Testis (tissue), 3 donors: ENCODE results near the gene ZNF335. TPM values are rescaled to one million over a fixed set of nuclear protein-coding genes. Genes with fewer than 3 reads are reported as not detected.

ENCODE experiments used
- DNase-seq: peaks from one replicate; pipeline ENCODE4 v3.0.0-alpha.2; 2019
- H3K27ac ChIP-seq, 2 donors: fragments of 200-600 bp; sonication (generic); one replicate each; pipeline ENCODE4 v1.5.1; 2019
- H3K27me3 ChIP-seq: fragments of 200-600 bp; sonication (generic); one replicate; pipeline ENCODE4 v1.5.1; 2019
- H3K36me3 ChIP-seq: fragments of 200-600 bp; sonication (generic); one replicate; pipeline ENCODE4 v1.5.1; 2017; ENCODE audit warnings: low read depth; ENCODE audit errors: missing control alignments
- H3K4me1 ChIP-seq: fragments of 200-600 bp; sonication (generic); one replicate; pipeline ENCODE4 v1.5.1; 2019
- H3K4me3 ChIP-seq, 2 donors: fragments of 200-600 bp; sonication (generic); one replicate each; pipeline ENCODE4 v1.5.1; 2017 to 2019
- H3K9me3 ChIP-seq: fragments of 200-600 bp; sonication (generic); one replicate; pipeline ENCODE4 v1.5.1; 2017
- CTCF ChIP-seq, 3 experiments: fragments of 450-650 bp in 2 of 3; fragments of 200-600 bp in 1 of 3; sonication (generic) in 1 of 3; IDR thresholded peaks; one replicate each; pipeline ENCODE4 v1.5.1; 2016 to 2019; ENCODE audit warnings: antibody characterized with exemption in 3 of 3, mild to moderate bottlenecking in 2 of 3, moderate library complexity in 1 of 3
- POLR2A ChIP-seq: fragments of 450-650 bp; IDR thresholded peaks from one replicate; pipeline ENCODE4 v1.6.1; 2017; ENCODE audit warnings: antibody characterized with exemption, mild to moderate bottlenecking, moderate library complexity
- WGBS, 2 donors: methylation state at CpG; one replicate each; pipeline ENCODE4 v1.1.5; 2018; 5-methylcytosine and 5-hydroxymethylcytosine counted together
- intact Hi-C: fragments of 100-400 bp; cut with DNase I; formaldehyde crosslinking; loops from one replicate; pipeline ENCODE4 v1.15.1; 2023; ENCODE audit warnings: low total_unique reads
- polyA plus RNA-seq: library from polyadenylated mRNA; stranded (reverse); fragments of 350-450 nt; fragmentation: Illumina TruSeq; extraction: RNeasy Lipid Tissue Mini Kit (QIAGEN cat#74804); gene quantifications from one replicate; pipeline ENCODE4 v1.2.3, GENCODE V29; 2014; ENCODE audit warnings: low read depth, low replicate concordance; ENCODE audit not compliant: insufficient read depth
- total RNA-seq, 2 donors: library from RNA; depleted of rRNA; stranded (reverse); fragments of >200 nt; gene quantifications; one replicate each; pipeline ENCODE4 v1.2.3, GENCODE V29; 2016

Gene ZNF335
- total and polyA plus RNA-seq, 3 donors from 2014 or later, result 25.3 to 53.5 (median 50.5) TPM

GRCh38 chr20:45911486-45912343 lies 60.3 kb downstream of the ZNF335 start, which contains the start of gene PLTP:
TSS of gene PLTP (minus strand) at chr20:45912155. CDS start at chr20:45911452, 703 bp downstream.
- DNase-seq, result peak; percentile 77
- H3K9me3 ChIP-seq, result no peaks in the 10 kb centered on the region
- peak within 1 kb of the TSS; percentile 79 to 85 for H3K27ac ChIP-seq
- no peaks in the 10 kb centered on the region for H3K27me3 ChIP-seq
- intact Hi-C loops, result no loop called here
- TF ChIP-seq CTCF (IDR thresholded peaks at IDR 0.05) (no peak), POLR2A (peak; percentile 37)
- 1 to 2% methylated on average over 21 to 56 of the region's 58 CpGs for WGBS, 2 donors
- no peaks in the 10 kb centered on the region for H3K36me3 ChIP-seq
- H3K4me1 ChIP-seq, result peaks cover 10% of the 10 kb centered on the region
- peak within 1 kb of the TSS; percentile 49 to 67 for H3K4me3 ChIP-seq

- no peaks in the 10 kb centered on the region for H3K27me3 ChIP-seq
- no peaks in the 10 kb centered on the region for H3K9me3 ChIP-seq
- no peaks in the 10 kb centered on the region for H3K36me3 ChIP-seq
- peaks cover 10% of the 10 kb centered on the region for H3K4me1 ChIP-seq
- H3K4me3 ChIP-seq, result peak overlapping the region; percentile 49 to 67
- peak overlapping the region; percentile 79 to 85 for H3K27ac ChIP-seq
- no peak for TF ChIP-seq CTCF (IDR thresholded peaks at IDR 0.05)
- no peak for TF ChIP-seq POLR2A
- DNase-seq, result peak; percentile 96
- WGBS, 2 donors, result 5% methylated on average over 39 to 43 of the region's 43 CpGs
- intact Hi-C loops, result no loop called here
Measured at GRCh38 chr20:45910670-45911485, 61.1 kb downstream of the ZNF335 start.

GRCh38 chr20:45909817-45910669 lies 62.0 kb downstream of the ZNF335 start:
- Histone ChIP-seq H3K4me1 (peaks cover 10% of the 10 kb centered on the region), H3K27me3 (no peaks in the 10 kb centered on the region), H3K27ac (peak overlapping the region in 1 of 2 donors; percentile 24), H3K4me3 (peak overlapping the region; percentile 31 to 67), H3K36me3 (no peaks in the 10 kb centered on the region), H3K9me3 (no peaks in the 10 kb centered on the region)
- no peak for DNase-seq
- 63 to 69% methylated on average over 21 to 22 of the region's 22 CpGs for WGBS, 2 donors
- intact Hi-C loops, result no loop called here
- TF ChIP-seq POLR2A (no peak), CTCF (IDR thresholded peaks at IDR 0.05) (no peak)

GRCh38 chr20:45909336-45909808 lies 62.6 kb downstream of the ZNF335 start:
- Histone ChIP-seq H3K27ac (no peak overlapping the region), H3K36me3 (no peaks in the 10 kb centered on the region), H3K4me3 (no peak overlapping the region), H3K9me3 (no peaks in the 10 kb centered on the region), H3K27me3 (no peaks in the 10 kb centered on the region), H3K4me1 (peaks cover 10% of the 10 kb centered on the region)
- TF ChIP-seq CTCF (IDR thresholded peaks at IDR 0.05) (no peak), POLR2A (no peak)
- WGBS, 2 donors, result 72 to 88% methylated on average over 4 to 12 of the region's 12 CpGs
- intact Hi-C loops, result no loop called here
- DNase-seq, result no peak
